ENCODE data around the gene LYPLAL1.
"Not testable (repeated sequence)": the region's sequence is repeated elsewhere in the genome, so short reads cannot be mapped to it uniquely, and the experiment has no call there.

GRCh38 chr1:219250468-219250867 lies 76.8 kb downstream of the LYPLAL1 start:
- TF ChIP-seq, protein P1, sequence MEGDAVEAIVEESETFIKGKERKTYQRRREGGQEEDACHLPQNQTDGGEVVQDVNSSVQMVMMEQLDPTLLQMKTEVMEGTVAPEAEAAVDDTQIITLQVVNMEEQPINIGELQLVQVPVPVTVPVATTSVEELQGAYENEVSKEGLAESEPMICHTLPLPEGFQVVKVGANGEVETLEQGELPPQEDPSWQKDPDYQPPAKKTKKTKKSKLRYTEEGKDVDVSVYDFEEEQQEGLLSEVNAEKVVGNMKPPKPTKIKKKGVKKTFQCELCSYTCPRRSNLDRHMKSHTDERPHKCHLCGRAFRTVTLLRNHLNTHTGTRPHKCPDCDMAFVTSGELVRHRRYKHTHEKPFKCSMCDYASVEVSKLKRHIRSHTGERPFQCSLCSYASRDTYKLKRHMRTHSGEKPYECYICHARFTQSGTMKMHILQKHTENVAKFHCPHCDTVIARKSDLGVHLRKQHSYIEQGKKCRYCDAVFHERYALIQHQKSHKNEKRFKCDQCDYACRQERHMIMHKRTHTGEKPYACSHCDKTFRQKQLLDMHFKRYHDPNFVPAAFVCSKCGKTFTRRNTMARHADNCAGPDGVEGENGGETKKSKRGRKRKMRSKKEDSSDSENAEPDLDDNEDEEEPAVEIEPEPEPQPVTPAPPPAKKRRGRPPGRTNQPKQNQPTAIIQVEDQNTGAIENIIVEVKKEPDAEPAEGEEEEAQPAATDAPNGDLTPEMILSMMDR (IDR thresholded peaks at IDR 0.05 in 4 of 5, conservative IDR thresholded peaks at IDR 0.05 in 1 of 5), result not testable (repeated sequence)
- not testable (repeated sequence) for TF ChIP-seq POLR2A (IDR thresholded peaks at IDR 0.05)

All from gastrocnemius medialis (tissue), 4 donors.